ENCODE measurements around the gene GPATCH8.
"Not testable (repeated sequence)": the region's sequence is repeated elsewhere in the genome, so short reads cannot be mapped to it uniquely, and the experiment has no call there.

Gene GPATCH8

DNA sequence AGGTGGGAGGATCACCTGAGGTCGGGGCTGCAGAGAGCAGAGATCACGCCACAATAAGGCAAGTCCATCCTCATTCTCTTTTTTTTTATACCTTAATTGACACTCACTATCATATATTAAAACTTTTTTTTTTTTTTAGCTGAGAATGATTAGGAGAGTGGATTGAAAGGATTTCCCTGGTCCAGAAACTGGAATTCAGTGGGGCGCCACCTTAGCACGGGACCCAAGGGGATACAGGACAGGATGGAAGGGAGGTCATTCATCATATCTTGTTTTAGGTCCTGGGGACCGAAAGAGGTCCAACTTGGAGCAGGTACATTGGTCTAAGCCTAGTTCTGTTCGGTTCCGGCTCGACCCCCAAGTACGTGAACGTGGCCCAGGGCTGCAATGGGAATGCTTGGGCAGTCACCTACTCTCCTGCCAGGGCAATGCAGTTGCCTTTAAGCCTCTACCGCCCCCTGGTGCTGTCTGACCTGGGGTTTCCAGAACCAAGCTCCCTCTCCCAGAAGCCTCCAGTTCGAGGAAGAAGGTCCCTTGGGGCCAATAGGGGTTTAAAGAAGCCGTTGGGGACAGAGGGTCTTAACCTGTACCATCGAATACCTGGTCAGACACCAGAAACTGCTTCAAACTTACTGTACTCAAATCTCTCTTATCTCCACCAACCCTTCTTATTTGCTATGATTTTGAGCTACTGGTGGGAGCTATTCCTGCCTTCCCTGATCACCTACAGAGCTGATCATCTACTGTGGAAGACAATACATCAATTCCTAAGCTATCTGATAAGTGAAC is 19.9 kb upstream of the GPATCH8 start:
- Histone ChIP-seq H3K9ac (ENCODE audit: low read length in 2 of 2) (no peak overlapping the region), H3K27ac (ENCODE audit: low read length) (no peak overlapping the region), H3K4me3 (ENCODE audit: low read length in 2 of 2) (no peak overlapping the region), H3K27me3 (ENCODE audit: control insufficient read depth in 1 of 2, insufficient read depth in 2 of 2, low read length in 2 of 2) (peaks cover 0 to 3% of the 10 kb centered on the region in 2 donors), H3K36me3 (ENCODE audit: control insufficient read depth in 2 of 2, insufficient read depth in 2 of 2, low read length in 2 of 2) (no peaks in the 10 kb centered on the region), H3K9me3 (ENCODE audit: control insufficient read depth in 2 of 2, low read length in 2 of 2) (no peaks in the 10 kb centered on the region), H3K4me1 (ENCODE audit: control insufficient read depth, insufficient read depth, low read length) (no peaks in the 10 kb centered on the region)

DNA sequence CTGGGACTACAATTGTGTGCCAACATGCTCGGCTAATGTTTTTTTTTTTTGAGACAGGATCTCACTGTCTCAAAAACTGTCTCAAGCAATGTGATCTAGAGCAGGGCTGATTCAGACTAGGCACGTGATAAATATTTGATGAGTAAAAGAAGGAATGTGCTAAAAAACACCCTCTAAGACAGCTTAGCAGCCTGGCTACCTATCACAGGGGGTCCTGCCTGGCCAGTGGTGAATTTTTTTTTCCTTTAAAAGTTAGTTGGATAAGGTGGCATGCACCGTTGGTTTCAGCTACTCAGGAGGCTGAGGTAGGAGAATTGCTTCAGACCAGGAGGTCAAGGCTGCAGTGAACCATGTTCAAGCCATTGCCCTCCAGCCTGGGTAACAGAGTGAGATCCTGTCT is 14.8 kb upstream of the GPATCH8 start:
- Histone ChIP-seq H3K4me3 (ENCODE audit: low read length in 2 of 2) (no peak overlapping the region), H3K9ac (ENCODE audit: low read length in 2 of 2) (no peak overlapping the region), H3K36me3 (ENCODE audit: control insufficient read depth in 2 of 2, insufficient read depth in 2 of 2, low read length in 2 of 2) (no peaks in the 10 kb centered on the region), H3K4me1 (ENCODE audit: control insufficient read depth, insufficient read depth, low read length) (no peaks in the 10 kb centered on the region), H3K9me3 (ENCODE audit: control insufficient read depth in 2 of 2, low read length in 2 of 2) (no peaks in the 10 kb centered on the region), H3K27ac (ENCODE audit: low read length) (no peak overlapping the region), H3K27me3 (ENCODE audit: control insufficient read depth in 1 of 2, insufficient read depth in 2 of 2, low read length in 2 of 2) (peaks cover 0 to 3% of the 10 kb centered on the region in 2 donors)

DNA sequence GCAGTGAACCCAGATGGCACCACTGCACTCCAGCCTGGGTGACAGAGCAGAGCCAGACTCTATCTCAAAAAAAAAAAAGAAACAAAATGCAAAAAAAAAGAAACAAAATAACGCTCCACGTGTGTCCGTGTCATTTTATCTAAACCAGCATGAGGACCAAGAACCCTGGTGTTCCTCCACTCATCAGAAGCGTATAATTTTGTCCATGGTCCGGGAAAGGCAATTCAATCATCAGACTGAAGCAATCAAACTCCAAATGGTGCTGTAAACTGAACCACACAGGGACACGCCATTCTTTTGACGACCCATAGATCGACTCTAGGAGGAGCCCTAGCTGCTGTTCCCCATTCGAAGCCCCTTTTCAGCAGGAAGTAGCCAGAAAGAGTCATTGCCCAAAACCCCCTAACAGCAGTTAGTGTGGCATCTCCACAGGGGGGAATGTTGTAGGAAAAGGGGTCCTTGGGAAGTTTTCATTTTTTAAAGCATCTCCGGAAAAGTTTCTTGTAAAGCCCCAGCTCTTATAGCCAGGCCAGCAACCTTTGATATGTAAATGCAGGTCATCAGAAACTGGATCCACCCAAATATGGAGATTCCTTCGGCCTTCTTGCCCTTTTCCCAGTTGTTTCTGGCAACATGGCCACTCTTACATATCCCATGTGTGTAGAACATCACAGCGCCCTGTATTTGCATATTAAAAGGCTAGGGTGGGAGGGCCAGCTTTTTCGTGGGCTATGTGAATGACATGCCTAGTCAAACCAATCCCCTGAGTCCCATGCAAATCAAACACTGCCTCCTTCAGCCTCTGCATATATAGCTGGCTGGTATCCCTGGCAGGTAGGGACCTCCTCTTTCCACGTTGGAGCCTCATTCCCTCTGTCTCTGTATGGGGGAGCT is 8.3 kb upstream of the GPATCH8 start:
- H3K27me3 ChIP-seq (ENCODE audit: control insufficient read depth in 1 of 2, insufficient read depth in 2 of 2, low read length in 2 of 2); H3K9me3 ChIP-seq (ENCODE audit: control insufficient read depth in 2 of 2, low read length in 2 of 2); H3K9ac ChIP-seq (ENCODE audit: low read length in 2 of 2); H3K4me3 ChIP-seq (ENCODE audit: low read length in 2 of 2); H3K27ac ChIP-seq (ENCODE audit: low read length); H3K4me1 ChIP-seq (ENCODE audit: control insufficient read depth, insufficient read depth, low read length); H3K36me3 ChIP-seq (ENCODE audit: control insufficient read depth in 2 of 2, insufficient read depth in 2 of 2, low read length in 2 of 2): not testable (repeated sequence)

DNA sequence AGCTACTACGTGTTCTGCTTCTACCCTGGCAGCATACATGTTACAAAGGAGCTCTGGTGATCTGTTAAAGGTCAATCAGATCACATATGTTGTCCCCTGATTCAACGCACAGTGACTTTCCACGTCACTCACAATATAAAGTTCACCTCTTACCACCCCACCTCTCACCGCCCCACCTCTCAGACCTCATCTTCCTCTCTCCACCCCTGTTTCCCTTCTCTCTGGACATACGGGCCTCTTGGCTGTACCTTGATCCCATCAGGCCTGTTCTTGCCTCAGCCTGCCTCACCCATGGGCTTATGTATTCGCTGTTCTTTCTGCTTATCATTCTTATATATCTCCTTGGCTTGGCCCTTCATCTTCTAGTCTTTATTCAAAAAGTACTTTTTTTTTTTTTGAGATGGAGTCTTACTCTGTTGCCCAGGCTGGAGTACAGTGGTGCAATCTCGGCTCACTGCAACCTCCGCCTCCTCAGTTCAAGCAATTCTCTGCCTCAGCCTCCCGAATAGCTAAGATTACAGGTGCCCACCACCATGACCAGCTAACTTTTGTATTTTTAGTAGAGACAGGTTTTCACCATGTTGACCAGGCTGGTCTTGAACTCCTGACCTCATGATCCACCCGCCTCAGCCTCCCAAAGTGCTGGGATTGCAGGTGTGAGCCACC is 3.9 kb upstream of the GPATCH8 start:
- not testable (repeated sequence) for H3K4me1 ChIP-seq (ENCODE audit: control insufficient read depth, insufficient read depth, low read length); H3K36me3 ChIP-seq (ENCODE audit: control insufficient read depth in 2 of 2, insufficient read depth in 2 of 2, low read length in 2 of 2); H3K9me3 ChIP-seq (ENCODE audit: control insufficient read depth in 2 of 2, low read length in 2 of 2); H3K27me3 ChIP-seq (ENCODE audit: control insufficient read depth in 1 of 2, insufficient read depth in 2 of 2, low read length in 2 of 2); H3K27ac ChIP-seq (ENCODE audit: low read length); H3K9ac ChIP-seq (ENCODE audit: low read length in 2 of 2); H3K4me3 ChIP-seq (ENCODE audit: low read length in 2 of 2)

DNA sequence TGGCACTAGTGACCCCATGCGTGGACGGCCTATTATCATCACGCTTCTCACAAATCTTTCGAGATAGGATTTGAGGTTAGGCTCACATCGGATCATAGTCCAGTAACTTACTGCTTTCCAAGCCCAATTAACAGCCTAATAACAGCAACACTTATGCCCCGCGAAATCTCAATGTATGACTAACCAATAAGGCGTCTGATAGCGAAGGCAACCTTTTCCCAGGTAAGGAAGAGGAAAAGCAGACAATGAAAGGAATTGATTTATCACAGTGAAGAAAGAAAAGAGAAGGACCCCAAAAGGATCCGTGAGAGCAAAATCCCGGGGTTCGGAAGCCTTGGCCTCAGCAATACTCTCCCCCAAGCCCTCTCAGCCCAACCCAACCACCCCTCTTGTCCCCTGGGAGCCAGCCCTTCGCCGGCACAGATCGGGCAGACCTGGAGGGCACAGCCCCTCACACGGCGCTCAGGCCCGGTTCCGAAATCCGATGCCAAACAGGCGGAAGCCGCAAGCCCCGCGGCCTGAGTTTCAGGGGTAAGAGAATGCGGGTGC is 534 bp downstream of the GPATCH8 start:
- H3K4me1 ChIP-seq (ENCODE audit: control insufficient read depth, insufficient read depth, low read length) = peaks cover 17% of the 10 kb centered on the region
- H3K27ac ChIP-seq (ENCODE audit: low read length) = peak overlapping the region; percentile 92
- H3K36me3 ChIP-seq (ENCODE audit: control insufficient read depth in 2 of 2, insufficient read depth in 2 of 2, low read length in 2 of 2) = no peaks in the 10 kb centered on the region
- H3K4me3 ChIP-seq (ENCODE audit: low read length in 2 of 2) = peak overlapping the region; percentile 80 to 92
- H3K9me3 ChIP-seq (ENCODE audit: control insufficient read depth in 2 of 2, low read length in 2 of 2) = no peaks in the 10 kb centered on the region
- peak overlapping the region; percentile 93 to 94 for H3K9ac ChIP-seq (ENCODE audit: low read length in 2 of 2)
- H3K27me3 ChIP-seq (ENCODE audit: control insufficient read depth in 1 of 2, insufficient read depth in 2 of 2, low read length in 2 of 2) = no peaks in the 10 kb centered on the region

DNA sequence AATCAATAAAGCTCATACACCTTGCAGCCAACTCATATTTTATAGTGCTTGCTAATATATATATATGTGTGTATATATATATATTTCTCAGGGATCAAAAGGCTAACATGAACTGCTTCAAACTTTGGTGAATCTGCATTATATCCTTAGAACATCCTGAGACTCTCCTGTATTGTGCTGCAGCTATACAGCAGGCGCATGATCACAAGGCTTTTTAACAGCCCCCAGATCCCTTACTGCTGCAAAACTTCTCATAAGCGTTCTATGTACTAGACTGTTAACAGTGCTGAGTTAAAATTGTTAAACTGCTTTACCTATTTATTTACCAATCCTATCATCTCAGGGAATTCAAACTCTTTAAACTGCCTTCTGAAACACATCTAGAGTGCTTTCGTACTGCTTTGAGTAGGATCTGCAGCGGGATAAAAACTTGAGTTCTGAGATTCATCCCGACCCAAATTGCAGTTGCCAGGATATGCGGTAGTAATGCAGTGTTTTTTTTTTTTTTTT is 1.3 kb downstream of the GPATCH8 start:
- Histone ChIP-seq H3K27ac (ENCODE audit: low read length) (no peak overlapping the region), H3K36me3 (ENCODE audit: control insufficient read depth in 2 of 2, insufficient read depth in 2 of 2, low read length in 2 of 2) (no peaks in the 10 kb centered on the region), H3K9ac (ENCODE audit: low read length in 2 of 2) (peak overlapping the region; percentile 93 to 94), H3K4me3 (ENCODE audit: low read length in 2 of 2) (peak overlapping the region; percentile 80 to 92), H3K4me1 (ENCODE audit: control insufficient read depth, insufficient read depth, low read length) (peaks cover 17% of the 10 kb centered on the region), H3K27me3 (ENCODE audit: control insufficient read depth in 1 of 2, insufficient read depth in 2 of 2, low read length in 2 of 2) (no peaks in the 10 kb centered on the region), H3K9me3 (ENCODE audit: control insufficient read depth in 2 of 2, low read length in 2 of 2) (no peaks in the 10 kb centered on the region)

DNA sequence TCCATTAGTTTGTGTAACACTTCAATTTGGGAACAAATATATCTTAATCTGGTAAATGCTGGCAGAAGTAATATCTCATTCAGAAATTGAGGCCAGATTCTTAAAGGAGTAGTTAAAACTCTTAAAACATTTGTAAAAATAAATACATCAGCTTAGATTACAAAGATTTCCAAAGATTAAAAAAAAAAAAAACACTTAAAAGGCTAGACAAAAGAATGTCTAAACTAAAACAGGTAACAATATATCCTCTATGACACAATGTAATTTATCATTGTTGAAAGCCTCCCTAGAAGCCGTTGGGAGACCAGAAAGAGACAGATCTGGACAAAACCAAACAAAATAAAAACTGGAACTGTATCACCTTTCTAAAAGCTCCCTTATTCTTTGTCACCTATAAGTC is 3.5 kb downstream of the GPATCH8 start:
- Histone ChIP-seq H3K9ac (ENCODE audit: low read length in 2 of 2) (no peak overlapping the region), H3K4me1 (ENCODE audit: control insufficient read depth, insufficient read depth, low read length) (peaks cover 17% of the 10 kb centered on the region), H3K4me3 (ENCODE audit: low read length in 2 of 2) (no peak overlapping the region), H3K9me3 (ENCODE audit: control insufficient read depth in 2 of 2, low read length in 2 of 2) (no peaks in the 10 kb centered on the region), H3K27ac (ENCODE audit: low read length) (no peak overlapping the region), H3K36me3 (ENCODE audit: control insufficient read depth in 2 of 2, insufficient read depth in 2 of 2, low read length in 2 of 2) (no peaks in the 10 kb centered on the region), H3K27me3 (ENCODE audit: control insufficient read depth in 1 of 2, insufficient read depth in 2 of 2, low read length in 2 of 2) (no peaks in the 10 kb centered on the region)

DNA sequence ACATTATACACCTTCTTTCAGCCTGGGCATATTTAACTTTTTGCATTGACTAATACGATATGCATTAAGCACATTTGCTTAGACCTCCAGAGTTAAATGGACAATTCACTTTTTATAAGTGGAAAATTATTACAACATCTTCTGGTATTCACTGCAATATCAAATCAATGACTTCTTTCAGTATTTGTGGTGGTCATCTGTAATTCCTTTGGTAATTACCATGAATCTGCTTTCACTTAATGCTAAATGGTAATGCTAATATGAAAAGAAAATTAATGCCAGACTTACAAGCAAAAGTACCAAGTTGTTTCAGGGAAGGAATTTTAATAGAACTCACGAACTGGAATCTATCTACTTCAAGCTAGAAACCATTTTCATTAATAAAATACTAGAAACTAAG is 6.4 kb downstream of the GPATCH8 start:
- Histone ChIP-seq H3K9me3 (ENCODE audit: control insufficient read depth in 2 of 2, low read length in 2 of 2) (no peaks in the 10 kb centered on the region), H3K27me3 (ENCODE audit: control insufficient read depth in 1 of 2, insufficient read depth in 2 of 2, low read length in 2 of 2) (no peaks in the 10 kb centered on the region), H3K36me3 (ENCODE audit: control insufficient read depth in 2 of 2, insufficient read depth in 2 of 2, low read length in 2 of 2) (no peaks in the 10 kb centered on the region), H3K4me1 (ENCODE audit: control insufficient read depth, insufficient read depth, low read length) (peaks cover 8% of the 10 kb centered on the region), H3K4me3 (ENCODE audit: low read length in 2 of 2) (no peak overlapping the region), H3K27ac (ENCODE audit: low read length) (no peak overlapping the region), H3K9ac (ENCODE audit: low read length in 2 of 2) (no peak overlapping the region)

DNA sequence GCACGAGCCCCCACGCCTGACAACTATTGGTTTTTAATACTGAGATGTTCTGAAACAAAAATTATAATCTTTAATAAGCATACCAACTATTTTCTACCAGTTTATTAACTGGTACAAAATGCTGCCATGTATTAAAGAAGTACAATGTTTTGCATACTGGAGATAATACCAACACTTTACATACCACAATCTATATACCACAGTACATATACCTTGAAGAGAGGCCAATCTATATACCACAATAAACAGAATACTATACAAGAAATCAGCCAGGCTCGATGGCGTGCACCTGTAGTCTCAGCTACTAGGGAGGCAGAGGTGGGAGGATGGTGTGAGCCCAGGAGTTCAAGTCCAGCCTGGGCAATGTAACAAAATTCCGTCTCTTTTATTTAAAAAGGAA is 9.9 kb downstream of the GPATCH8 start:
- no peaks in the 10 kb centered on the region for H3K27me3 ChIP-seq (ENCODE audit: control insufficient read depth in 1 of 2, insufficient read depth in 2 of 2, low read length in 2 of 2)
- H3K4me3 ChIP-seq (ENCODE audit: low read length in 2 of 2) = no peak overlapping the region
- H3K27ac ChIP-seq (ENCODE audit: low read length) = no peak overlapping the region
- H3K36me3 ChIP-seq (ENCODE audit: control insufficient read depth in 2 of 2, insufficient read depth in 2 of 2, low read length in 2 of 2) = no peaks in the 10 kb centered on the region
- no peak overlapping the region for H3K9ac ChIP-seq (ENCODE audit: low read length in 2 of 2)
- no peaks in the 10 kb centered on the region for H3K9me3 ChIP-seq (ENCODE audit: control insufficient read depth in 2 of 2, low read length in 2 of 2)
- no peaks in the 10 kb centered on the region for H3K4me1 ChIP-seq (ENCODE audit: control insufficient read depth, insufficient read depth, low read length)

DNA sequence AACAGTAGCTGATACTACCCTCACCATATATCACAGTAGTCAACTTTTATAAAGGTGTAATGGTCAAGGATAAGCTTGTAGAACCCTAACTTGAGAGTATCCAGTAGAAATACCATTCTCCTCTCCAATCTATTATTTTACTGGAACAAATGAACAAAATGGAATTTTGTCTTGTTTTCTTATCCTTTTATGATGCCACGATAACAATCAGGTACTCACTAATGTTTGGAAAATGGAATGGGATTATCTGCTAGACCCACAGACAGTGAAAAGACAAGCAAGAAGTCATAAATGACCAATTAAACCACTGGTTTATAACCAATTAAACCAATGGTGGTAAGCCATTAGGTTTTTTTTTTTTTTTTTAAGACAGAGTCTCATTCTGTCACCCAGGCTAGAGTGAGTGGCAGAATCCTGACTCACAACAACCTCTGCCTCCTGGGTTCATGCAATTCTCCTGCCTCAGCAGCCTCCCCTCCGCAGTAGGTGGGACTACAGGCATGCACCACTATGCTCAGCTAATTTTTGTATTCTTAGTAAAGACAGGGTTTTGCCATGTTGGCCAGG is 10.4 kb downstream of the GPATCH8 start:
- no peak overlapping the region for H3K27ac ChIP-seq (ENCODE audit: low read length)
- H3K36me3 ChIP-seq (ENCODE audit: control insufficient read depth in 2 of 2, insufficient read depth in 2 of 2, low read length in 2 of 2) = no peaks in the 10 kb centered on the region
- H3K4me1 ChIP-seq (ENCODE audit: control insufficient read depth, insufficient read depth, low read length) = no peaks in the 10 kb centered on the region
- H3K9me3 ChIP-seq (ENCODE audit: control insufficient read depth in 2 of 2, low read length in 2 of 2) = no peaks in the 10 kb centered on the region
- H3K9ac ChIP-seq (ENCODE audit: low read length in 2 of 2) = no peak overlapping the region
- no peak overlapping the region for H3K4me3 ChIP-seq (ENCODE audit: low read length in 2 of 2)
- no peaks in the 10 kb centered on the region for H3K27me3 ChIP-seq (ENCODE audit: control insufficient read depth in 1 of 2, insufficient read depth in 2 of 2, low read length in 2 of 2)
